LHCN-M2 (cell line): ENCODE measurements around the gene CD82. TPM values are rescaled to one million over a fixed set of nuclear protein-coding genes. Genes with fewer than 3 reads are reported as not detected.

ENCODE experiments used
- DNase-seq: peaks from one replicate; pipeline ENCODE4 v3.0.0-alpha.2; 2012; ENCODE audit warnings: low read depth
- total RNA-seq: library from RNA; depleted of rRNA; stranded (reverse); fragments of >200 nt; gene quantifications from 2 replicates; pipeline ENCODE4 v1.2.3, GENCODE V29; 2014; rRNA removed

Gene CD82
- total RNA-seq, 1 experiment from 2014 or later = 372 TPM

DNA sequence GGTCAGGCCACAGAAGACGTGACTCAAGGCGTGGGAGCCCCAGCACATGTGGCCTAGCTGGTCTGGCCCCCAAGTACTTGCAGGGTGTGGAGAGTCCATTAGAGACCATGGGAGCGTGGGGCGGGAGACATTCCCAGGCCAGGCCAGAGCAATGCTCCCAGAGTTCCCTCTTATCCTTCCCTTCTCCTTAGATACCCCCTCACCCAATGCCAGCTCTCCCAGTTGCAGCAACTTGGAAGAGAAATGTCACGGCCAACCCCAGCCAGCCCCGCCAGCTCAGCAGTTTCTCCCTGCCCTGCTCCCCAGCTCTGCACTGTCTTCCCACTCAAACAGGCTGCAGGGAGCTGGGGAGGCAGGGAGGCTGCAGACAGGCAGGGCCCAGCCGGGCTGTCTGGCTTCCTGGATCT, 95.9 kb downstream of the CD82 start:
- no peak for DNase-seq

Other genes with a start within 250 kb of the CD82 start
- not detected in 2 replicates for gene TSPAN18, start 161.3 kb downstream of the CD82 start, total RNA-seq